NCI-H2107 treated with DMSO at 0.1 percent for 48 hours (cell line): ENCODE measurements around the gene SUMO3.

Source experiments
- DNase-seq: peaks from one replicate; lab custom pipeline; 2025; ENCODE audit not compliant: unreplicated experiment; lab: John Stamatoyannopoulos, UW

SUMO3 gene

GRCh38 chr21:44804762-44805161 lies 13.1 kb downstream of the SUMO3 start:
- no peak for DNase-seq

GRCh38 chr21:44803651-44804050 lies 14.2 kb downstream of the SUMO3 start:
- no peak for DNase-seq

GRCh38 chr21:44802396-44803153 lies 15.3 kb downstream of the SUMO3 start:
- DNase-seq, result no peak

GRCh38 chr21:44801468-44802395 lies 16.1 kb downstream of the SUMO3 start, which contains the start of gene UBE2G2:
Gene UBE2G2 (minus strand): TSS chr21:44801820. CDS start chr21:44801748, 72 bp downstream.
- DNase-seq, result peak; percentile 38

GRCh38 chr21:44800971-44801467 lies 16.8 kb downstream of the SUMO3 start:
- peak; percentile 55 for DNase-seq

GRCh38 chr21:44800103-44800502 lies 17.8 kb downstream of the SUMO3 start:
- no peak for DNase-seq

DNA sequence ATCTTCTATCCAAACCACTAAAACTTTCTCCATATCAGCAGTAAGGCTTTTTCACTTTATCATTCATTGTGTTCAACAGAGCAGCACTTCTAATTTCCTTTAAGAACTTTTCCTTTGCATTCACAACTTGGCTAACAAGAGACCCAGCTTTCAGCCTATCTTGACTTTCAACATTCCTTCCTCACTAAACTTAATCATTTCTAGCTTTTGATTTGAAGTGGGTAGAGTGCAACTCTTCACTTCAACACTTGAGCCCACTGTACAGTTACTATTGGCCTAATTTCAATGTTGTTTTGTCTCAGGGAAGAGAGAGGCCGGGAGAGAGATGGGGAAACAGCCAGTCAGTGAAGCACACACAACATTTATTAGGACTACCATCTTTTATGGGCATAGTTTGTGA lies 18.2 kb downstream of the SUMO3 start:
- no peak for DNase-seq

DNA sequence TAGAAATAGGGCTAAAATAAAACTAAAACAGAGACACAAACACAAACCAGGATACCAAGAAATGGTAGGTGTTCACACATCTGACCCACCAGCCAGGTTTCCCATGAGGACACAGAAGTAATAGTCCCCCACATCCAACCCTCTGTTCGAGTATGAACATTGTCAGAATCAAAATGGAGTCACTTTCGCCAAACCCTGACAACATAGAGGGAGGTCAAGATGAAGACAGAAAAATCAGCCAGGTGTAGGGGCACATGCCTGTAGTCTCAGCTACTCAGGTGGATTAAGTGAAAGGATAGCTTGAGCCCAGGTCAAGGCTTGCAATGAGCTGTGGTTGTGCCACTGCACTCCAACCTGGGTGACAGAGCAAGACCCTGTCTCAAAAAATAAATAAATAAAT lies 20.1 kb downstream of the SUMO3 start:
- no peak for DNase-seq

DNA sequence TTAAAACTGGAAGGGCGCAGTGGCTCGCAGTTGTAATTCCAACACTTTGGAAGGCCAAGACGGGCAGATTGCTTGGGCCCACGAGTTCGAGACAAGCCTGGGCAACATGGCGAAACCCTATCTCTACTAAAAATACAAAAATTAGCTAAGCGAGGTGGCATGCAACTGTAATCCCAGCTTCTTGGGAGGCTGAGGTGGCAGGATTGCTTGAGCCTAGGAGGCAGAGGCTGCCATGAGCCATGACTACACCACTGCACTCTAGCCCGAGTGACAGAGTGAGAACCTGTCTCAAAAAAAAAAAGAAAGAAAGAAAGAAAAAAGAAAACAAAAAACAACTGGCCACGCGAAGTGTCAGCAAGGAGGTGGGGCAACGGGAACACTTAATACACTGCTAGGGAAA lies 22.5 kb downstream of the SUMO3 start:
- no peak for DNase-seq

- no peak for DNase-seq
These were observed 24.1 kb downstream of the SUMO3 start for GRCh38 chr21:44793592-44794374.

GRCh38 chr21:44792702-44793591 lies 24.9 kb downstream of the SUMO3 start:
- peak; percentile 76 for DNase-seq

DNA sequence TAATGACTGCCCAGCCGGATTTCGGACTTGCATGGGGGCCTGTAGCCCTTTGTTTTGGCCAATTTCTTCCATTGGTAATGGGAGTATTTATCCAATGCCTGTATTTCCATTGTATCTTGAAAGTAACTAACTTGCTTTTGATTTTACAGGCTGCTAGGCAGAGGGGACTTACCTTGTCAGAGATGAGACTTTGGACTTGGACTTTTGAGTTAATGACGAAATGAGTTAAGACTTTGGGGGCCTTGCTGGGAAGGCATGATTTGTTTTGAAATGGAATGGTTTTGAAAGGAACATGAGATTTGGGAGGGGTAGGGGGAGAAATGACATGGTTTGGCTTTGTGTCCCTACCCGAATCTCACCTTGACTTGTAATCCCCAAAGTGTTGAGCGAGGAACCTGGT lies 25.9 kb downstream of the SUMO3 start:
- DNase-seq, result no peak

DNA sequence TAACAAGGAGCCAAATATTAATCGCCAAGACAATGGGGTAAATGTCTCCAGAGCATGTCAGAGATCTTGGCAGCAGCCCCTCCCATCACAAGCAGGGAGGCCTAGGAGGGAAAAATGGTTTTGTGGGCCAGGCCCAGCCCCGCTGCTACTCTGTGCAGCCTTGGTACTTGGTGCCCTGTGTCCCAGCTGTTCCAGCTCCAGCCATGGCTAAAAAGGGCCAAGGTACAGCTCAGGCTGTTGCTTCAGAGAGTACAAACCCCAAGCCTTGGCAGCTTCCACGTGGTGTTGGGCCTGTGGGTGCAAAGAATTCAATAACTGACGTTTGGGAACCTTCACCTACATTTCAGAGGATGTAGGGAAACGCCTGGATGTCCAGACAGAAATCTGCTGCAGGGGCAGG lies 26.6 kb downstream of the SUMO3 start:
- DNase-seq, result no peak

DNA sequence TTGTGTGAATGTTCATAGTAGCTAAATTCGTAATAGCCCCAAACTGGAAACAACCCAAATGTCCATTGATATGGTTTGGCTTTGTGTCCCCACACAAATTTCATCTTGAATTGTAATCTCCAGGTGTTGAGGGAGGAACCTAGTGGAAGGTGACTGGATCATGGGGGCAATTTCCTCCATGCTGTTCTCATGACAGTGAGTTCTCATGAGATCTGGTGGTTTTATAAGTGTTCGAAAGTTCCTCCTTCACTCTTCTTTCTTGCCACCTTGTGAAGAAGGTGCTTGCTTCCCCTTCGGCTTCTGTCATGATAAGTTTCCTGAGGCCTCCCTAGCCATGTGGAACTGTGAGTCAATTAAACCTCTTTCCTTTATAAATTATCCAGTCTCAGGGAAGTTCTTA lies 27.5 kb downstream of the SUMO3 start:
- DNase-seq, result no peak

GRCh38 chr21:44789880-44790279 lies 28.0 kb downstream of the SUMO3 start:
- no peak for DNase-seq

GRCh38 chr21:44785620-44786335 lies 32.1 kb downstream of the SUMO3 start:
- peak; percentile 90 for DNase-seq

- DNase-seq, result no peak
These were observed 33.1 kb downstream of the SUMO3 start for GRCh38 chr21:44784810-44785209.

- DNase-seq, result no peak
These were observed 34.7 kb downstream of the SUMO3 start for GRCh38 chr21:44783020-44783696.
